Parathyroid adenoma (tissue), 2 donors: Measurements from ENCODE around the gene IPCEF1.
"Not testable (repeated sequence)": the region's sequence is repeated elsewhere in the genome, so short reads cannot be mapped to it uniquely, and the experiment has no call there.

ENCODE experiments used
- H2AFZ ChIP-seq: fragments of 300-600 bp; sonication (generic); one replicate; pipeline ENCODE4 v1.7.0; 2017; ENCODE audit warnings: antibody characterized with exemption, mild to moderate bottlenecking
- H3K27ac ChIP-seq: fragments of 300-600 bp; sonication (generic); one replicate; pipeline ENCODE4 v1.7.0; 2017
- H3K27me3 ChIP-seq: fragments of 300-600 bp; sonication (generic); one replicate; pipeline ENCODE4 v1.7.0; 2017; ENCODE audit warnings: low read length; ENCODE audit not compliant: control insufficient read depth, insufficient read depth
- H3K36me3 ChIP-seq: fragments of 300-600 bp; sonication (generic); one replicate; pipeline ENCODE4 v1.7.0; 2017; ENCODE audit warnings: low read length; ENCODE audit not compliant: control insufficient read depth, insufficient read depth
- H3K4me1 ChIP-seq: fragments of 300-600 bp; sonication (generic); one replicate; pipeline ENCODE4 v1.7.0; 2017; ENCODE audit warnings: control low read depth
- H3K4me2 ChIP-seq: fragments of 300-600 bp; sonication (generic); one replicate; pipeline ENCODE4 v1.7.0; 2017; ENCODE audit warnings: low read length
- H3K4me3 ChIP-seq: fragments of 300-600 bp; sonication (generic); one replicate; pipeline ENCODE4 v1.7.0; 2017; ENCODE audit warnings: low read depth, low read length
- H3K79me2 ChIP-seq: fragments of 300-600 bp; sonication (generic); one replicate; pipeline ENCODE4 v1.7.0; 2017; ENCODE audit warnings: control low read depth
- H3K9ac ChIP-seq: fragments of 300-600 bp; sonication (generic); one replicate; pipeline ENCODE4 v1.7.0; 2017; ENCODE audit warnings: mild to moderate bottlenecking
- H3K9me3 ChIP-seq: fragments of 300-600 bp; sonication (generic); one replicate; pipeline ENCODE4 v1.7.0; 2017; ENCODE audit warnings: low read length; ENCODE audit not compliant: control insufficient read depth
- CTCF ChIP-seq: fragments of 300-600 bp; sonication (generic); IDR thresholded peaks from one replicate; pipeline ENCODE4 v1.7.0; 2017; ENCODE audit warnings: antibody characterized with exemption, mild to moderate bottlenecking
- donor health status: primary hyperparathyroidism.

The IPCEF1 gene

GRCh38 chr6:154314084-154314483, 42.5 kb downstream of the IPCEF1 start:
- Histone ChIP-seq H3K9ac (no peak overlapping the region), H3K27me3 (no peaks in the 10 kb centered on the region), H3K4me1 (no peaks in the 10 kb centered on the region), H3K27ac (no peak overlapping the region), H2AFZ (no peak overlapping the region), H3K36me3 (no peaks in the 10 kb centered on the region), H3K9me3 (no peaks in the 10 kb centered on the region), H3K79me2 (no peaks in the 10 kb centered on the region), H3K4me3 (no peak overlapping the region), H3K4me2 (no peak overlapping the region)
- TF ChIP-seq CTCF: no peak

- Histone ChIP-seq H2AFZ (no peak overlapping the region), H3K27me3 (no peaks in the 10 kb centered on the region), H3K4me1 (no peaks in the 10 kb centered on the region), H3K9me3 (no peaks in the 10 kb centered on the region), H3K4me3 (no peak overlapping the region), H3K36me3 (no peaks in the 10 kb centered on the region), H3K79me2 (no peaks in the 10 kb centered on the region), H3K4me2 (no peak overlapping the region), H3K9ac (no peak overlapping the region), H3K27ac (no peak overlapping the region)
- no peak for TF ChIP-seq CTCF
Measured at GRCh38 chr6:154308986-154309385, 47.6 kb downstream of the IPCEF1 start.

GRCh38 chr6:154307696-154308425, 48.7 kb downstream of the IPCEF1 start:
- Histone ChIP-seq H3K27me3 (no peaks in the 10 kb centered on the region), H2AFZ (no peak overlapping the region), H3K4me3 (no peak overlapping the region), H3K4me1 (no peaks in the 10 kb centered on the region), H3K9me3 (no peaks in the 10 kb centered on the region), H3K4me2 (no peak overlapping the region), H3K79me2 (no peaks in the 10 kb centered on the region), H3K27ac (no peak overlapping the region), H3K36me3 (no peaks in the 10 kb centered on the region), H3K9ac (no peak overlapping the region)
- no peak for TF ChIP-seq CTCF

- H3K4me2 ChIP-seq, H2AFZ ChIP-seq, H3K79me2 ChIP-seq, H3K9me3 ChIP-seq, H3K9ac ChIP-seq, H3K4me1 ChIP-seq, H3K27me3 ChIP-seq, H3K36me3 ChIP-seq, H3K27ac ChIP-seq, H3K4me3 ChIP-seq: not testable (repeated sequence)
Measured at GRCh38 chr6:154307147-154307546, 49.5 kb downstream of the IPCEF1 start.

GRCh38 chr6:154306696-154307095, 49.9 kb downstream of the IPCEF1 start:
- Histone ChIP-seq H3K4me3 (no peak overlapping the region), H2AFZ (no peak overlapping the region), H3K9ac (no peak overlapping the region), H3K27ac (no peak overlapping the region), H3K79me2 (no peaks in the 10 kb centered on the region), H3K27me3 (no peaks in the 10 kb centered on the region), H3K4me2 (no peak overlapping the region), H3K4me1 (no peaks in the 10 kb centered on the region), H3K36me3 (no peaks in the 10 kb centered on the region), H3K9me3 (no peaks in the 10 kb centered on the region)
- no peak for TF ChIP-seq CTCF
